Colon (tissue), 2 donors: Measurements from ENCODE around the gene CAMKMT.
"Not testable (repeated sequence)": the region's sequence is repeated elsewhere in the genome, so short reads cannot be mapped to it uniquely, and the experiment has no call there.

Experiments used
- FAIRE-seq: peaks from 2 replicates; lab custom pipeline; 2012; peaks lifted over from hg19 to GRCh38; lab: Jason Lieb, UNC
- donor health status: control.
- donor health status: control.

The CAMKMT gene

GRCh38 chr2:44551497-44551896 is 189.8 kb downstream of the CAMKMT start:
- no peak for FAIRE-seq

GRCh38 chr2:44553456-44553855 is 191.7 kb downstream of the CAMKMT start:
- no peak for FAIRE-seq

- no peak for FAIRE-seq
Observed at GRCh38 chr2:44555700-44556099, 194.0 kb downstream of the CAMKMT start.

- no peak for FAIRE-seq
Observed at GRCh38 chr2:44559108-44559507, 197.4 kb downstream of the CAMKMT start.

- FAIRE-seq: no peak
Observed at GRCh38 chr2:44560352-44560751, 198.6 kb downstream of the CAMKMT start.

- no peak for FAIRE-seq
Observed at GRCh38 chr2:44560941-44561340, 199.2 kb downstream of the CAMKMT start.

- no peak for FAIRE-seq
Observed at GRCh38 chr2:44562737-44563136, 201.0 kb downstream of the CAMKMT start.

- FAIRE-seq: no peak
Observed at GRCh38 chr2:44564752-44565151, 203.0 kb downstream of the CAMKMT start.

GRCh38 chr2:44566059-44566458 is 204.3 kb downstream of the CAMKMT start:
- FAIRE-seq: no peak

- no peak for FAIRE-seq
Observed at GRCh38 chr2:44569491-44569890, 207.7 kb downstream of the CAMKMT start.

- FAIRE-seq: peak; percentile 28
Observed at GRCh38 chr2:44570271-44570670, 208.5 kb downstream of the CAMKMT start.

- FAIRE-seq: no peak
Observed at GRCh38 chr2:44570777-44571176, 209.0 kb downstream of the CAMKMT start.

GRCh38 chr2:44572196-44572900 is 210.6 kb downstream of the CAMKMT start:
- FAIRE-seq: no peak

- no peak for FAIRE-seq
Observed at GRCh38 chr2:44573996-44574395, 212.2 kb downstream of the CAMKMT start.

- no peak for FAIRE-seq
Observed at GRCh38 chr2:44578471-44579093, 216.8 kb downstream of the CAMKMT start.

GRCh38 chr2:44579115-44579836 is 217.5 kb downstream of the CAMKMT start:
- no peak for FAIRE-seq

- FAIRE-seq: no peak
Observed at GRCh38 chr2:44579837-44580230, 218.1 kb downstream of the CAMKMT start.

GRCh38 chr2:44580875-44581515 is 219.2 kb downstream of the CAMKMT start:
- no peak for FAIRE-seq

GRCh38 chr2:44582363-44583008 is 220.7 kb downstream of the CAMKMT start:
- FAIRE-seq: no peak

- not testable (repeated sequence) for FAIRE-seq
Observed at GRCh38 chr2:44595615-44596014, 233.9 kb downstream of the CAMKMT start.

- no peak for FAIRE-seq
Observed at GRCh38 chr2:44596537-44597320, 235.0 kb downstream of the CAMKMT start.
